ENCODE results near the gene SYS1.
"Not testable (repeated sequence)": the region's sequence is repeated elsewhere in the genome, so short reads cannot be mapped to it uniquely, and the experiment has no call there.

SYS1 gene

DNA sequence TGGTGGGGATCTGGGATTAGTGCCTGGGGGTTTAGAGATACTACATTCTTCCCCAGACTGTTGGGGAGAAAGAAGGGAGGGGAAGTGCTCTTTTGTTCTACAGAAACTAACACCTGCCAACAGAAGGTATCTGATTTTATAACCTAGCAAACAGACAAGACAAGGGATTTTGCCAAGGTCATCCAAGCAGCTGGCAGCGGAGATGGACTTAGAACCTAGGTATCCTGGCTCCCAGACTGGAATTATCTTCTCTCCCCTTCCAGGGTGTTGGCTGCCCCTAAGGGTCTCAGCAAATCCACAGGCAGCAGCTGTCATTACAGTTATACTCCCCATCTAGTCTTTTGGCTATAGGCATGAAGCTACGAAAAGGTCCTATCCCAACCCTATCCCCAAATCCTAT is 23.2 kb upstream of the SYS1 start:
- no peak for DNase-seq

DNA sequence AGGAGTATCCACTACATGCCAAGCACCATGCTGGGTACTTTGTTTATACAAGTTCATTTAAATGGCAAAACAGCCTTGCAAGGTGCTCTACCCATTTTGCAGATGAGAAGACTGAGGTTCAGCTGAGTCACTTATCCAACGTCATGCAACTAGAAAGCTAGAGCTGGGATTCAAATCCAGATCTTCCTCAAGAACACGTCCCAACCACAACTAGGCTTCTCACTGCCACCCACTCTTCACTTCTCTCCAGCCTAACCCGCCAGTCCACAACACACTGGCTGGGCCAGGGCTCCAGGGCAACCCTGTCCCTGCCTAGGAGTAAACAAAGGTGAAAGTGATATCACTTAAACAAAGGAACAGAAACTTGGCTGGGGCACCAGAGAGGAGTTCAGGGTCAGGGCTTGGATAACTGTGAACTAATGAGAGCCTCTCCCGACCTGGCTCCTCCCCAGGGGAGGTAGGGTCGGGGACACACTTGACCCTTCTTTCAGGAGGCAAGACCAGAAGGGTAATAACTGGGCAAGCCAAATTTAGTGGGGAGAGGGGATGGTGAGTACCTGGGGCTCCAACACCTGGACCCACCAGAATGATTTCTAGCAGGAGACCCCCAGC is 22.6 kb upstream of the SYS1 start:
- no peak for DNase-seq

DNA sequence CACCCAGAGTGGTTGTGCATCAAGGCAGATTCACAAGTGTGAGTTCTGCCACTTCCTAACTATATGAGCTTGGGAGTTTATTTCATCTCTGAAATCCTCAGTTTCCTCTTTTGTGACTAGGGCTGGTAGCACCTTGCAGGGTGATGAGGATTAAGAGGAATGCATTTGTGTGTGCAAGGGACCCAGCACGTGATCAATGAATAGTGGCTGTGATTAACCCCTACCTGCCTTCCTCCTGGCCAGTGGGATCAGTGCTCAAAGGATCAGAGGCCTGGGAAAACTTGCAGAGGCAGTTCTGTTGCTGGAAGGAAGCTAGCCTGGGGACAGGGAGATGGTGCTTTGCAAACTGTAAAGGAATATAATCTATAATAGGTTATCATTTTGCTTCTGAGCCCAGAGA is 22.0 kb upstream of the SYS1 start:
- no peak for DNase-seq

DNA sequence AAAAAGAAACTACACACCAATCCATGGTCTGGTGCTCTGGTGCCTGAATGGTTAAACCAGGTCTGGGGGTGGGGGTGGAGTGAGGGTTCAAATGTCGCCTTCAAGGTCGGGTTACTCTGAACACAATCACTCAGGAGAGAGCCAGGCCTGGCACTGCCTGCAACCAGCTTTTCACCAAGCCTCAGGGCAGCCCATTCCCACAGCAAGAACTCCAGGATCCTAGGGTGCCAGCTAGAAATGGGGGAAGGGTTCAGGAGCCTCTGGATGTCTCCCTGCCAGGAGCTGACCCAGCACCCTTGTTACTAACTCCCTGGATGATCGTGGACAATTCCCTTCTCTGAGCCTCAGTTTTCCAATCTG is 21.4 kb upstream of the SYS1 start:
- peak in 2 of 56 donors; percentile 39 to 44 for DNase-seq

DNA sequence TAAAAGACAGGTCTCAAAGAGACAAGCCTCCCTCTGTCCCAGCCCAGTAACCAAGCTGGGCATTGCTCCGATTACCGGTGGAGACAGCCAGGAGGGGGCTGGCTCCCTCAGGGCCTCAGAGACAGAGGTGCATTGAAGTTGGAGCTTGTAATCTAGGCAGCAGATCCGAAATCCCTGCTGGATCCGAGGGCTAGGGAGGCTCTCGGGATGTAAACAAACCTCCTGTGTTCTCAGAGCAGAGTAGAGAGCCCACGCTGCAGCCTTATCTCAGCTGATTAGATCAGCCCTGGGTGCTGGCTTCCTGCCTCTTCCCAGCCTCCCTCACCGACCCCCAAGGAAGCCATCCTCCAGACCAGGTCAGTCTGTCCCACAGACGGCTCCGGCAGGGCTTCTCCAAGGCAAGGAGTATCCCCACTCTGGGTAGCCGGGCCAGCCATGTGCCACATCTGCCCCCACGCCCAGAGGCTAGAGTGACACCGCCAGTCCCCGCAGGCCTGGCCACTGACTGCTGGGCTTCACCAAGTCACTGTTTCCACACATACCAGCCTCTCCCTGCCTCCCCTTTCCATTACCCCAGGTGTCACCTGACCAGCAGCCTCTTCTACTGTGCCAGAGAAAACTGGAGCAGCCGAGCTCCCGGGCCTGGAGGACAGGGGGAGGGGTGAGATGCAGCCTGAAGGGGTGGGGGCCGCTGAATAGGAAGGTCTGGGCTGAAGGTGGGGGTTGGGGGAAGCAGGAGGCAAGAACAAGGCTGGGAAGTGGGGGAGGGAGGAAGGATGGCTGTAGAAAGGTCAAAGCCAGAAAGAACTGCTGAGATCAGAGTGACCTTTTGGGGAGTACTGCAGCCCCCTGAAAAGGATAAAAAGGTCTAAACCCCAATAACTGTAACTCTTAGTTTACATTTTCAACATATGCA is 20.8 kb upstream of the SYS1 start:
- DNase-seq, result peak in 41 of 56 donors; percentile 12 to 78 (median 41)

DNA sequence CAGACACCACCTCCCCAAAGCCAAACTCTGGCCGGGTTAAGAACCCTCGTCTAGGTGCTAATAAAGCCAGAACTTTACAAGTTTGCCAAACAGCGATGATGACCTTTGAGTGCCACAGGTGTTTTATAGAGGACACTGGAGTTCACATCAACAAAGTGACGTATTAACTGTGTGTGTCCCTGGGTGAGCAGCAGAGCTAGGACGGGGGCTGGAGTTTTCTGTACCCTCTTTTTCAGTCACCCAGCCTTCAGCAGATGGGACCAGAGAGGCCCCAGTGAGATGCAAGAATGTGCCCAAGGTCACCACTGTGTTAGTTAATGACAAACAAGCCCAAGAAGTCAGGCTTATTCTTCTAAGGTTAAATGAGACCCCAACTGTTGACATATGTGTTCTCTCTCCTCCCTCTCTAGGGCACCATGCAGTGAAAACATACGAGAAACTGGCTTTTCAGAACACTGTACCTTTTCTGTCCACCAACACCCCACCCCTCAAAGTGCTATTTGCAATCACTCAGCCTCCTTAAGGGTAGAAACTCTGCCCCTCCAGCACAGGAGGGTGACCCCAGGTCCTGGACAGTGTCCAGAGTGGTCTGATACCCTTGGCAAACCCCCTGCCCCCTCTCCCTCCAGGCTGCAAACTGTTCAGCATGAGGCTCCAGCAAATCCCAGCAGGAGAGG is 20.0 kb upstream of the SYS1 start:
- no peak for DNase-seq

DNA sequence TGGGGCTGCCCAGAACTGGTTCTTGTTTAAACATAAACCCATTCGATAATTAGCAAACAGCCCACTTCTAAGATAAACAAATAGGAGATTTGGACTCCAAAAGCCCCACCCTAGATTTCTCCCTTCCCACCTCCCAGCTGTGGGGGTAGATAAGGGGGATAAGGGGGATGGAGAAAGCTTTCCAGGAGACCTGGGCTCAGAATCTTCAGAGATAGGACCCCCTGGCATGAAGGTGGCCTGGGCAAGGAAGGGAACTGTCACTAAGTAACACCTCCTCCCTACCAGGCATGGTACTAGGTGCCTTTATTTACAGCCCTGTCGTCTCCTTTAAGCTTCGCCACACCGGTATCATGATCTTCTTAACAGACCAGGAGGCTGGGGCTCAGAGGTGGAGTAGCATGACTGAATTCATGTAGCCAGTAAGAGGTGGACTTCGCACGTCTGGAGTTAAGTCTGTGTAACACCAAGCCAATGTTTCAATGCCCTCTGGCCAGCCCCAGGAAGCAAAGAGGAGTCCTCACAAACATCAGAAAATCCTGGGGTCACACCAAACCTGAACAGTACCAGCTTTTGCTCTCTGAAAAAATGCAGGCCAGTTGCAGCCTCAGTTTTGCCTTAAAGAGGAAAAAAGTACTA is 19.3 kb upstream of the SYS1 start:
- DNase-seq, result no peak

DNA sequence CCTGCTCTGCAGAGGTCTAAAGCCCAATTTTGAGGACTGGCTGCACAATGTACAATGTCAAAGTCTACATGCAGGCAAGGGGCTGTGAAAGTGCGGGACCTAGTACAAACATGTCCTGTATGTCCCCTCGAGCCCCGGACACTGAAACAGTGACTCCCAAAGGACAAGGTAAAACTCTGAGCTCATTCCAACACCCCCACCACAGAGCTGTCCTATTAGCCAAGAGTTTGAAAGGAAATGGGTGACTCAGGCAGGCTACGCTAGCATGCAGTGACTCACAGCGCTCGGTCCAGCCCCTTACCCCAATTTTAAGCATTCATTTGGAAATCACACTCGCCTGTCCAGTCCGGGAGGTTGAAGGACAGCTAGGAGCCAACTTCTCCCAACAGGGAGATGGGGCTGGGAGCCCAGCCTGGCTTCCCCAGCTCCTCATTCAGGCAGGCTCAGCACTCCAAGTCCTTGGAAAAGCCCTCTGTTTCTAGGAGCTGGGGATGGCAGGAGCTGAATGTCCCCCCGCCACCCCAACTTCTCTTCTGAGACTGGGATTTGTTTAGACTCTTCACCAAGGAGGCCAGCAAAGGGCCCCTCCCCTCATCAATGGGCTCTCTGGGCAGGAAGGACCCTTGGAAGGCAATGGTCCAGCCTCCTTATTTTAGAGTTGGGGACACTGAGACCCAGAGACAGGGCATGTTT is 18.6 kb upstream of the SYS1 start:
- DNase-seq, result peak in 36 of 56 donors; percentile 14 to 75 (median 42)

DNA sequence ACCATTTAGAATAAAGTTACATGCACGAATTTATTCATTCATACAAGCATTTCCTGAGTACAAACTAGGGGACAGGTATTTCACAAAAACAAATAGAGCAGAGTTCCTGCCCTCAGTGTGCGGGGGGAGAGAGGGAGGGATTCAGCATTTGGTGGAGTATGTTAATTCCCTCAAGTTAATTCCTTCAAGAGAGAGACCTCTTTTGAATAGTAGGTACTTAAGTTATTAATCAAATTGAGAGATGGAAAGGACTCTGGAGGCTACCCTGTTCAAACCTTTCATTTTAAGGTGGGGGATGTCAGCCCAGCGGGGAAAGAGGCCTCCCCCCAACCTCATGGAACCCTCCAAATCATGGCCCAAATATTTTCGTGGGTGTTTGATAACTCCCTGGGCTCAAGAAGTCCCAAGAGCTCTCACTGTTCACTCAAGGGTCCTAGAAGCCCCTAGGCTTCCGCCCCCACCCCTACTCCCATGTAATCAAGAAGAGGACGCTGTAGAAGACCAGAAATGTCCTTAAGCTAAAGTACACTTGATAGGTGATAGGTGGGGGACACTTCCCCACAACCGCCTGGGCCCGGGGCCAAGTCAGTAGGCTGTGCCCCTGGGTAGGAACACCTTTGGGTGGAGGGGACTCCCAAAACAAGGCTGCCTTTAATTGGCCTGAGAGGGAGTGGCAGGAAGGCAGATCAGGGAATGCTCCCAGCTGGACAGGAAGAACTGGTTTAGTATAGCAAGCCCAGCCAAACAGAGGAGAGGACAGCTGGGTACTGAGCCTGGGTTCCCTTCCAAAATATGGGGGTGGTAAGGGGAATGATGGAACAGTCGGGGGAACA is 17.6 kb upstream of the SYS1 start:
- peak in 1 of 56 donors; percentile 12 for DNase-seq

DNA sequence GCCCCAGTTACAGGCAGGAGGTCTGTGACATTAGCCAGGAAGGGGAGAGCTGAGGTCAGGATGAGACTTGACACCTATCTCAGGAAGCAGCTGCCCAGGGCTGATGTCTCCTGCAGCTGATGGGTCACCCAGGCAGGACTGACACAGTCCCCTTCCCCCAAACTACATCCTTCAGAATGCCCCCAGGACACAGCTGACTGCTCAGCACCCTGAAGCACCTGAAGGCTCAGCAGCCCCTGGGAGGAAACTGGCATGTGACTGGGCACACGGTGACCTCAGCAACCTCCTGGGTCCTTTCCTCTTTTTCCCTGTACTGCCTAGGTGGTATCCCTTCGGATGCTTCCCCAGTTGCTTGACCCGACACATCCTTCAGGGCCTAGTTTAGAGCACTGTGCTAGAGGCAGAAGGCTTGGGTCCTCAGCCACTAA is 16.7 kb upstream of the SYS1 start:
- DNase-seq, result no peak

DNA sequence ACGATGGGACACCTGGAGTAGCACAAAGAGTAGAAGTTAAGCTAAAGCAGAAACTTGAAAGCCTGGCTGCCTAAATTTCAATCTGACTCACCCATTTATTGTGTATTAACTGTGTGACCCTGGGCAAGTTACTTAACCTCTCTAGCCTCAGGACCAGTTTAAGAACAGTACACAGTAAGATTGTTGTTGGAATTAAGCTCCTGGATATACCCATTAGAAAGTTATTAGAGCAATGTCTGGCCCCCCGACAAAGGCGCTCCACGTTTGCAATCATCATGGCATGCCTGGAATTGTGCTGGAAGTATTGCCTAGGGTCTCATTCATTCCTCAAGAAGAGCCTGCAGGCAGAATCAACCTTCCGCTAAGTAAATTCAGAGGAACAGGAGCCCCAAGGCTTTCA is 16.1 kb upstream of the SYS1 start:
- no peak for DNase-seq

DNA sequence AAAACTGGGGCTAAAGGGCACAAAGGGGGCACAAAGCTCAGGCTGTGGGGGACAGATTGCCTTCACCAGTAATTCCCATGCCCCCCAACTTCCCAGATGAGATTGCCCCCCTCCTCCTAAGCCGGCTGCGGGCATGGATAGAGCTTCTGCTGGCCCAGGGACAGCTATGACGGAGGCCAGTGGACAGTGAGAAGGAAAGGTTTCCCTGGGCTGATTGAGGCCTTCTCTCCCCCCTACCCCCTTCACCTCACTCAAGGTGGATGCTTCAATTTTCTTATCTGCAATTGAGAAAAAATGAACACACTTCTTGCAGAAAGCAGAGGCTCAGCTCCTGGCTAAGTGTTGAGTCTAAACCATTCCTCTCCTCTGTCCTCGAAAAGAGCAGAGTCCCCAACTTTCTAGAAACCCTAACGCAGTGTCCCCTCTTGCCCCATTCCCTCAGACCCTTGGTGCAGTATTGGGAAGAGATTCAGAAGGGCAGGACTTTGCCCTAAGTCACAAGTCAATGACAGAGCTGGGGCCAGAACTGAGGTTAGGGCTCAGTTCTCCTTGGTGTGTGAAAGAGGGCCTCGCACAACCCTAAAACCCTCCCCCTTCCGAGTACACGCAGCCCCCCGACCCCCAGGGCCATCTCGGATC is 15.5 kb upstream of the SYS1 start:
- DNase-seq, result no peak

DNA sequence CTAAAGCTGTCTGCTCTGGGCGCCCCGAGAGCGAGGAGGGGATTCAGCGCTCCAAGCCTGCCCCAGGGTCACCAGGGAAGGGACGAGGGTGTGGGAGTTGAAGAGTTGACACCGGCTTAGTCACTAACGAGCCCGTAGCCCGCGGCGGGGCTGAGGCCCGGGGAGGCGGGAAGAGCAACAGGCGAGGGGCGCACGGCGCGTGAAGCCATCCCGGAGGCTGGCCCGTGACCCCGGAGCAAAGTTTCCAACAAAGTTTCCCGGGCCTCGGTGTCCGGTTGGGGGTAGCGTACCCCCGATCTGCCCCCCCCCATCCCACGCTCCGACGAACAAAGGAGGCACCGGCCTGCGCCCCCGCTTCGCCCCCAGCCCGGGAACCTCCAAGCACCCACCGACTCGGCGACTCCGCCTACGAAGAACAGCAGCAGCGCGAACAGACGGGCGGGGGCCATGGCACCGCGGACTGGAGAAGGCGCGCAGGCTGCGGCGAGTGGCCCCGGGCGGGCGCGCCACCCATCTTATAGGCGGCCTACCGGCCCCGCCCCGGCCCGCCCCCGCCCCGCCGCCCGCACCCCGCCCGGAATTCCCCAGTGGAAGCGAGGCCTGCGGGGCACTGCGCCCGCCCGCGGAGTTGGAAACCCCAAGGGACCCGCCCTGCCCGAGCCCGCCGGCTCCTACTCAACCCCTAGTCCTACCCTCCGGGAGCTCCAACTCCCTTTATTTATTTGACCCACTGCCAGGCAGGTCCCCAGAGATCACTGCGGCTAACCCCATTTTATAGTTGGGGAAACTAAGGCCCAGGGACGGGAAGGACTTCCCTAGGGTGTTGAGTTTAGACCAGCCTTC is 14.8 kb upstream of the SYS1 start, which contains the start of gene SDC4:
SDC4 (minus strand) TSS at position 489 of the 843 bp plus-strand sequence; CDS start at position 449, 40 bp downstream.
- DNase-seq, result peak in 22 of 56 donors; percentile 12 to 69 (median 33)

DNA sequence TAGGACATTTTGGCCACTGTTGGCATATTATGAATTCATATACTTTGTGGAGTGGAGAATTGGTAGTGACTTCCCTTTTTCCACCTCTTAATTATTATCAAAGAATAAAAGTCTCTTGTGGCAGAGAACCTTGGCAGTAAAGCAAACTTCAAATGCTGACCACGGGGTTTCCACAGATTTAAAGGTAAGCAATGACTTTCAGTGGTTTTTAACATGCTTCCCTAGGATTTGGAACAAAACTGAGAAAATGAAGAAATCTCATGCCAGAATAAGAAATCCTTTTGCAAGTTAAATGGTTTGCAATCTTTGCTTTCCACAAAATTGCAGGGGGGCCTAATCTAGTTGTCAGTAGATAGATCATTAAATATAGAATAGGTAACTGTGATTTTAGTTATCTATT is 12.7 kb upstream of the SYS1 start:
- DNase-seq, result no peak

DNA sequence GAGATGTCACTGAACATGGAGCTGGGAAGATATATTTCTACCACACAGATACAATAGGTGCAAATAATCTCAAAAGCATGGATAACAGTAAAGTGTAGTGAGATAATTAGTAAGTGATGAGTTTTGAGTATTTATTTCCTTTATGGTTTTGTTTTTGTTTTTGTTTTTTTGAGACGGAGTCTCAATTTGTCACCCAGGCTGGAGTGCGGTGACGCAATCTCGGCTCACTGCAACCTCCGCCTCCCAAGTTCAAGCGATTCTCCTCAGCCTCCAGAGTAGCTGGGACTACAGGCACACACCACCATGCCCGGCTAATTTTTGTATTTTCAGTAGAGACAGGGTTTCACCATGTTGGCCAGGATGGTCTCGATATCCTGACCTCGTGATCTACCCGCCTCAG is 12.2 kb upstream of the SYS1 start:
- DNase-seq, result not testable (repeated sequence)

DNA sequence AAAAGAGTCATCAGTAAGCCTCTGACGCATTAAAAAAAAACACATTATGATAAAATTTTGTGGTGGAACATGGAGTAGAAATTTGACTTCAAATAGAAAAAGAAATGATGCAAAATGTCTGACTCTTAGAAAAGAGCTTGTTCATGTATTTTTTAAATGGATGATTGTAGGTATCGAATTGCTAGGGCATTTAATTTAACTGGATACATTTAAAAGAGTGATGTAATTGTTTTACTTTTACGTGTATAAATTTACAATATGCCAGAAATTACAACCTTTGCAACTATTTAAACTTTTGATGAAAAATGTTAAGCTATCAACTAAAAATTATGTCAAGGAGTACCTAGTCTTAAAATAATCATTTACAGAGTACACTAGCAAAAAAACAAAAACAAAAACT is 10.2 kb upstream of the SYS1 start:
- DNase-seq, result no peak

DNA sequence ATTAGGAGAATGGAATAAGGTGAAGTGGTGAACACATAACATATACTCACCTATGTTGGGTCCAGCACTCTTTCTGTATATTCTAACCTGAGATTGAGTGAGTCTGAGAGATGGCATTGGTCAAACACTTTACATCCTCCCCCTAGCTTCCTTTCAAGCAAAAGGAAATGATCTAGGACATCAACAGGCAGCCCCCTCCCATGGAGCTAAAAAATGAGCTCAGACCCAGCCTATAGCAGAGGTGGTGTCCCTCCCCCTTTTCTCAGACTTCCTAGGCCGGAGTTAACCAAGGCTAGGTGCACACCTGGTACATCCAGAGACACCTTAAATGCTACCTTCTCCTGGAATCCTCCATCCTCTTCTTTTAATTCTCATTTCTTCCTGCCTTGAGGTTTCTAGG is 9.2 kb upstream of the SYS1 start:
- no peak for DNase-seq

DNA sequence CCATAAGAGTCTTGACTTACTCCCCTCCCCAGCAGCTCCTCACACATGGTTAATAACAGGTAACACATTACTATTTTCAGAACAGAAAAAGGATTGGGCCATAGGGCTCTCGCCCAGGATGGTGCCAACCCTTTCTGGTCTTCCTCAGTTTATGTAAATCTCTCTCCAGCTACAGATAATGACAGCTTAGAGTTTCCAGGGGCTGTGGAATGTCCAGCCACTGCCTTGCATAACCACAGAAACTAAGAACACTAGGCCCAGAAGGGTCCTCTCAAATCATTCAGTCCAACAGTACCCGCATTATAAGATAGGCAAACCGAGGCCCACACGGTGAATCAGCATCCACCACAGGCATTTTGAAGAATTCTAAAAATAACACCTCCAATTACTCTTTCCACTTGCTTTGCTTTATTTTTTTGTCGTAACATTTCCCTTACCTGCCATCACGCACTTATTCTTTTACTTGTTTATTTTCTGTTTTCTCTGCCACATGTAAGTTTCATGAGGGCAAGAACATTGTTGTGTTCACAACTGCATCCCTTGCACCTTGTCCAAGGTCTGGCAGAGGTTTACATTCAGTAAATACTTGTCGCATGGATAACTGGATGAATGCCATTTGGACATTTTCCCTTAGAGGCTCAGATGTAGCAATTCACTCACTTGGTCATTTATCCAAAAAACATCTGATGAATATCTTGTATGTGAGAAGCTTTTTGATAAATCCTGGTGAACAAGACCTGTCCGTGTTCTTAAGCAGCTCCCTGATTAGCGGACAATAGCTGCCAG is 8.3 kb upstream of the SYS1 start:
- DNase-seq, result no peak

Measured in amygdala (tissue), 56 donors.